ENCODE data around the gene KLC3.
A peak's percentile ranks its signal among the peaks of the same experiment; 100 is the strongest.

KLC3 gene

DNA sequence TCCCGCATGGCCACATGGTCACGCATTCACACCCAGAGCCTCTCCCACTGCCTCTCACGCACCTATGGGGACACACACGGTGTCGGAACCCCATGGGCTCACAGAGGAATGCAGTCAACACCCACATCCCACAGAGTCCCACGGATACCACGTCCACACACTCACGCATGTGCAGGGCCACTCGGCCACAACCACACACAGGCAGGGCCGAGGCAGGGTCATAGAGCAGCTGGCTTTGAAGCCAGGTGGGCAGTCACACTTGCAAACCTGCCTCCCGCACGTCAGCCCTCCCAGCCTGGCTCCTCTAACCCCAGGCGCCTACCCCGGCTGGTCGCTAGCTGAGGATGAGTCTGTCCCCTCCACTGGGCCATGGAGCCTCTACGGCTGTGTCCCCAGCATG is 21.7 kb downstream of the KLC3 start:
- FAIRE-seq, result no peak
- TF ChIP-seq POLR2AphosphoS5 (IDR thresholded peaks at IDR 0.05; ENCODE audit: low read depth, low read length) (no peak), POLR2A (IDR thresholded peaks at IDR 0.05; ENCODE audit: low read depth, low read length) (no peak), TAF1 (IDR thresholded peaks at IDR 0.05; ENCODE audit: borderline replicate concordance, low read depth, low read length) (no peak)
- peak; percentile 19 for DNase-seq (ENCODE audit: insufficient read length)

DNA sequence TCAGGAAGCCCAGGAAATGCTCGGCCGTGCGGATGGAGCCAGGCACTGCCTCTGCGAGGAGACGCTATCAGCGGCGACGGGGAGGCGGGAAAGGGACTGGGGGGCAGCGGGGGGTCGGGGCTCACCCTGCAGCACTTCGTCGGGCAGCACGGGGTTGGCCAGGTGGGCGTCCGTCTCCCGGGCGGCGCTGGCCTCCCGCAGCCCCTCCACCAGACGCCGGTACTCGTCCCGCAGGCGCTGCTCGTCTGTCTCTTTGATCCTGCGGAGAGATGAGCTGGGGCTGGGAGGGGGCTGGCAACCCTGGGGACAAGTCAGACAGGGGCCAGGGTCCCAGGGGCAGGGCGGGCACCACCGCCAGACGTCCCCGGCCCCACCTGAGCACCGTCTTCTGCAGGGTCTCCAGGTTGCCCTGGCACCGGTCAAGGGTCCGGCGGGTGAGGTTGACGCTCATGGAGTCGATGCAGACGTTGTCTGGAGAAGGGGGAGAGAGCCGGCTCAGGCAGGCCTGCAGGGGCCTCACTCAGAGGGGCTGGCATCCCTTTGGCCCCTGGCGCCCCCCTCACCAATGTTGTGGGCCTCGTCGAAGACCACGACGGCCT is 23.4 kb downstream of the KLC3 start:
- DNase-seq (ENCODE audit: insufficient read length) (peak; percentile 10), FAIRE-seq (no peak)
- TF ChIP-seq POLR2A (IDR thresholded peaks at IDR 0.05; ENCODE audit: low read depth, low read length), result no peak
- TF ChIP-seq POLR2AphosphoS5 (IDR thresholded peaks at IDR 0.05; ENCODE audit: low read depth, low read length), result no peak
- TF ChIP-seq TAF1 (IDR thresholded peaks at IDR 0.05; ENCODE audit: borderline replicate concordance, low read depth, low read length), result no peak

DNA sequence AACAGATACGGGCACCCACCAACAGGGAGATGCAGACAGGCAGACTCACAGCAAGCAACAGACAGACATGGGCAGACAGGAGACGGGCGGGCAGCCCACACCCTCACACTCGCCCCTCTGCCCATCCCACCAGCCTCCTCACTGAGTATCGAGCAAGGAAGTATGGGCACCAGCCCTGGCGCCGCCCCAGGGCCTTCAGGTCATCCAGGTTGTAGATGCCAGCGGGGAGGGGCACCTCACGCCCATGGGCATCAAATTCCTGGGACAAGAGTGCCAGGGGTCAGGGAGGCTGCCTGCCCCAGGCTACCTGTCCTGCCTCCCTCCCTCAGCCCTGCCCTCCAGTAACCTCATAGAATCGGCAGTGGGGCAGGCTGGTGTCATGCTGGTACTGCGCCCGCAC is 24.1 kb downstream of the KLC3 start:
- TF ChIP-seq TAF1 (IDR thresholded peaks at IDR 0.05; ENCODE audit: borderline replicate concordance, low read depth, low read length) (no peak), POLR2A (IDR thresholded peaks at IDR 0.05; ENCODE audit: low read depth, low read length) (no peak), POLR2AphosphoS5 (IDR thresholded peaks at IDR 0.05; ENCODE audit: low read depth, low read length) (no peak)
- FAIRE-seq (no peak), DNase-seq (ENCODE audit: insufficient read length) (no peak)

DNA sequence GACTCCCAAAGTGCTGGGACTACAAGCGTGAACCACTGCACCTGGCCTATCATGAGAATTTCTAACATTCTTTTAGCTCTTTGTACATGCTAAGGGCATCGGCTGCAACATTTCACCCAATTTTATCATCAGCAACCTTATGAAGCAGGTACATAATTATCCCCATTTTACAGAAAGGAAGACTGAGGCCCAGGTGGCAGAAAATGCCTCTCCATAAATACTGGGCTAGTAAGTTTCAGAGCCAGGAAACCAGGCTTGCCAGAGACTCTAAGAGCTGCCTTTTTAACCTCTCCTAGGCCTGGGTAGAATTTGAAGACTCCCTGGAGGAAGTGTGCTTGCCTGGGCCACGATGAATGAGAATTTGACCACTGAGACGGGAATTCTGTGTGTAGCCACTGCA is 27.6 kb downstream of the KLC3 start:
- FAIRE-seq (no peak), DNase-seq (ENCODE audit: insufficient read length) (no peak)
- no peak for TF ChIP-seq POLR2AphosphoS5 (IDR thresholded peaks at IDR 0.05; ENCODE audit: low read depth, low read length)
- TF ChIP-seq POLR2A (IDR thresholded peaks at IDR 0.05; ENCODE audit: low read depth, low read length), result no peak
- TF ChIP-seq TAF1 (IDR thresholded peaks at IDR 0.05; ENCODE audit: borderline replicate concordance, low read depth, low read length), result no peak

DNA sequence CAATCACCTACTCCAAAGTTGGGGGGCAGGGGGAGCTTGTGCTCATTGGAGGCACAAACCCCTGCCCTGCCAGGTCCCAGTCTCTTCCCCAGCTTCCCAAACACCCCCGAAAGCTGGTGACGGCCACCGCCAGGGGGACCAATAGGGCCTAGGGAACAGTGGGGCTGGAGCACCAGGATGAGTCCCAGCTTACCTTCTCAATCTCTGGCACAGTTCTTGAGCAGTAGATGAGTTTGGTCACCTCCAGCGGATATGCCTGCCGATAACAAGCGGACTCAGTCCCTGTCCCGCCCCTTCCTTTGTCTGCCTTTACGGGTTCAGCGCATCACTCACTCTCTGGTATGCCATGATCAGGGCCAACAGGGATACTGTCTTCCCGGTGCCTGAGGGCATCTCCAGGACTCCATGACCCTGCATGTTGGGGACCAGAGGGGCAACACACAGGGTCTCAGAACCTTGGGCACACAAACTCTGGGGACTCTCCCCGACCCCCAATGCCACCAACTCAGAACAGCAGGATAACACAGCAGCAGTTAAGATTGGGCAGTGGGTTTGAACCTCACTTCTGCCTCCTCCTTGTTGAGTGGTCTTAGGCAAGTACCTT is 28.3 kb downstream of the KLC3 start:
- DNase-seq (ENCODE audit: insufficient read length) (peak; percentile 9), FAIRE-seq (no peak)
- TF ChIP-seq POLR2AphosphoS5 (IDR thresholded peaks at IDR 0.05; ENCODE audit: low read depth, low read length) (no peak), TAF1 (IDR thresholded peaks at IDR 0.05; ENCODE audit: borderline replicate concordance, low read depth, low read length) (no peak), POLR2A (IDR thresholded peaks at IDR 0.05; ENCODE audit: low read depth, low read length) (no peak)

DNA sequence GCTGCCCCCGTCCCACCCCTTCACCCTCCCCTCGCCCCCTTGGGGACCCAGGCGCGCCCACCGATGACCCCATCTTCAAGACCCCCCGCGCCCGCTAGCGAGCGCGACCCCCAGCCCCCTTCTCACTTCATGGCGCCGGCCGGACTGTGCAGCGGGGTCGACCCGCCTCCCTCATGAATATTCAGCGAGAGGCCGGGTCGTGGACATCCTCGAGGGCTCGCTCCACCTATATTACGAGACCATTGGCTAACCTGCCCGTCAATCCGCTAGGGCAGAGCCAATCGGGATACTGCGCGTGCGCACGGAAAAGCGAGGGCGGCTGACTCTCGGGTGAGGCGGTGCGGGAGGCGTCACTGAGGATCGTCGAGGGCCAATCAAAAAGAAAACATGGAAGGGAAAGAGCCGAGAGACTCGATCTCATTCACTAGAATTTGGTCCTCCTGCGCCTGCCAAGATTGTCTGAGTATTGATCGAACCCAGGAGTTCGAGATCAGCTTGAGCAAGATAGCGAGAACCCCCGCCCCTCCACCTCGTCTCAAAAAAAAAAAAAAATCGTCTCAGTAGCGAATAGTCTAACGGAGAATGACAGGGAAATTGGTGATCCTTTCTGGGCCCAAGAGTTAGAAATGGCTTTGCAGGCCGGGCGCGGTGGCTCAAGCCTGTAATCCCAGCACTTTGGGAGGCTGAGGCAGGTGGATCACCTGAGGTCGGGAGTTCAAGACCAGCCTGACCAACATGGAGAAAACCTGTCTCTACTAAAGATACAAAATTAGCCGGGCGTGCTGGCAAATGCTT is 30.1 kb downstream of the KLC3 start, which contains the start of gene ERCC2:
Gene ERCC2 (minus strand): TSS at position 164 of the 795 bp plus-strand sequence. CDS start 33 bp downstream, at position 131.
- peak; percentile 95 for FAIRE-seq
- peak; percentile 100 for DNase-seq (ENCODE audit: insufficient read length)
- no peak for TF ChIP-seq POLR2AphosphoS5 (IDR thresholded peaks at IDR 0.05; ENCODE audit: low read depth, low read length)
- TF ChIP-seq POLR2A (IDR thresholded peaks at IDR 0.05; ENCODE audit: low read depth, low read length), result peak; percentile 59; the same call in 1 of the 2 replicates
- TF ChIP-seq TAF1 (IDR thresholded peaks at IDR 0.05; ENCODE audit: borderline replicate concordance, low read depth, low read length), result 0 out of 2 replicates have a peak, but pooled peaks have one; percentile 18

DNA sequence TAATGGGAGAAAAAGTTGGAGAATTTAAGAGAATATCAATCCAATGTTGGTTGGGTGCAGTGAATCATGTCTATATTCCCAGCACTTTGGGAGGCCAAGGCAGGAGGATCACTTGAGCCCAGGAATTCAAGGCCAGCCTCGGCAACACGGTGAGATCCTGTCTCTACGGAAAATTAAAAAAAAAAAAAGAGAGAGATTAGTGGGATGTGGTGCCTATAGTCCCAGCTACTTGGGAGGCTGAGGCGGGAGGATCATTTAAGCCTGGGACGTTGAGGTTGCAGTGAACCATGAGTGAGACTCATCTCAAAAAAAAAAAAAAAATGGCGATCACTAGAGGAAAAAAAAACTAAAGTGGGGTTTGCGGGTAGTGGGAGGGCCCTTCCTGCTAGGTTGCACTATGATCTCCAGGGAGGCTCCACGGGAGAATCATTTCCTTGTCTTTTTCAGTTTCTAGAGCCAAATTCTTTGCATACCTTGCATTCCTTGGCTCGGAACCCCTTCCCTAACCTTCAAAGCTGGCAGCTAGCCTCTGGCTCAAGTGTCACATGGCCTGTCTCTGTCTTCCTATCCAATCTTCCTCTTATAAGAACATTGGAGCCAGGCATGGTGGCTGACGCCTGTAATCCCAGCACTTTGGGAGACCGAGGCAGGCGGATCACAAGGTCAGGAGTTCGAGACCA is 35.6 kb downstream of the KLC3 start:
- FAIRE-seq (no peak), DNase-seq (ENCODE audit: insufficient read length) (no peak)
- no peak for TF ChIP-seq POLR2A (IDR thresholded peaks at IDR 0.05; ENCODE audit: low read depth, low read length)
- TF ChIP-seq TAF1 (IDR thresholded peaks at IDR 0.05; ENCODE audit: borderline replicate concordance, low read depth, low read length), result no peak
- no peak for TF ChIP-seq POLR2AphosphoS5 (IDR thresholded peaks at IDR 0.05; ENCODE audit: low read depth, low read length)

DNA sequence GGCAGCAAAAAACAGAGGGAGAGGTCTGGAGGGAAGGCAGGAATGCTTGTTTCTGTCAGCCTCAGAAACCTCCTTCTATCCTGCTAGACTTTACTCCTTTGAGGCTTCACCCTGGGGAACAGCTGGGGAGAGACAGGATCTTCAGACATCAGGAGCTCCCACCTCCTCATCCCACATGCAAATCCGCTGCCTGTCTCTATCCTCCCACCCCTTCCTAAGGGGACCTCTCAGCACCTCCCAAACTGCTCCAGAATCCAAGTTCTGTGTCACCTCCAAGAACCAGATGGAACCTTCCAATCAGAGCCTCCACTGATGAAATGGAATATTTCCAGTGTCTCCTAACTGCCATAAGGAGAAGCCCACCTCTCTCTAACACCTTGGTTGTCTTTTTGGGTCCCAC is 39.6 kb downstream of the KLC3 start:
- TF ChIP-seq POLR2AphosphoS5 (IDR thresholded peaks at IDR 0.05; ENCODE audit: low read depth, low read length) (no peak), POLR2A (IDR thresholded peaks at IDR 0.05; ENCODE audit: low read depth, low read length) (no peak), TAF1 (IDR thresholded peaks at IDR 0.05; ENCODE audit: borderline replicate concordance, low read depth, low read length) (no peak)
- no peak for FAIRE-seq
- DNase-seq (ENCODE audit: insufficient read length), result no peak

DNA sequence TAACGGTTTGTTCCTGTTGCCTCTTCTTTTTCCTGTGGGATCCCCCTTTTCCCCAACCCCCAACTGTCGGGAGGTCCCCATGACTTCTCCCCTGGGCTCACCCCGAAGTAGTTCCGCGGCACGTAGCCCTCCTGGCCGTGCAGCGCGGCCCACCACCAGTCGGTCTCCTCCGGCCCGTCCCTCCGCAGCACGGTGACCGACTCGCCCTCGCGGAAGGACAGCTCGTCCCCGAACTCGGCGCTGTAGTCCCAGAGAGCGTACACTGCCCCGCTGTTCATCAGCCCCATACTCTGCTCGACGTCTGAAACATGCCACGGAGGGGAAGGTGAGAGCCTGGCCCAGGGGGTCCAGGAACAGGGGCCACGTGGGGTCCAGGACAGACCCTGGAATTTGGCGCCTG is 41.9 kb downstream of the KLC3 start:
- DNase-seq (ENCODE audit: insufficient read length), result no peak
- FAIRE-seq, result no peak
- TF ChIP-seq POLR2AphosphoS5 (IDR thresholded peaks at IDR 0.05; ENCODE audit: low read depth, low read length), result no peak
- no peak for TF ChIP-seq POLR2A (IDR thresholded peaks at IDR 0.05; ENCODE audit: low read depth, low read length)
- no peak for TF ChIP-seq TAF1 (IDR thresholded peaks at IDR 0.05; ENCODE audit: borderline replicate concordance, low read depth, low read length)

DNA sequence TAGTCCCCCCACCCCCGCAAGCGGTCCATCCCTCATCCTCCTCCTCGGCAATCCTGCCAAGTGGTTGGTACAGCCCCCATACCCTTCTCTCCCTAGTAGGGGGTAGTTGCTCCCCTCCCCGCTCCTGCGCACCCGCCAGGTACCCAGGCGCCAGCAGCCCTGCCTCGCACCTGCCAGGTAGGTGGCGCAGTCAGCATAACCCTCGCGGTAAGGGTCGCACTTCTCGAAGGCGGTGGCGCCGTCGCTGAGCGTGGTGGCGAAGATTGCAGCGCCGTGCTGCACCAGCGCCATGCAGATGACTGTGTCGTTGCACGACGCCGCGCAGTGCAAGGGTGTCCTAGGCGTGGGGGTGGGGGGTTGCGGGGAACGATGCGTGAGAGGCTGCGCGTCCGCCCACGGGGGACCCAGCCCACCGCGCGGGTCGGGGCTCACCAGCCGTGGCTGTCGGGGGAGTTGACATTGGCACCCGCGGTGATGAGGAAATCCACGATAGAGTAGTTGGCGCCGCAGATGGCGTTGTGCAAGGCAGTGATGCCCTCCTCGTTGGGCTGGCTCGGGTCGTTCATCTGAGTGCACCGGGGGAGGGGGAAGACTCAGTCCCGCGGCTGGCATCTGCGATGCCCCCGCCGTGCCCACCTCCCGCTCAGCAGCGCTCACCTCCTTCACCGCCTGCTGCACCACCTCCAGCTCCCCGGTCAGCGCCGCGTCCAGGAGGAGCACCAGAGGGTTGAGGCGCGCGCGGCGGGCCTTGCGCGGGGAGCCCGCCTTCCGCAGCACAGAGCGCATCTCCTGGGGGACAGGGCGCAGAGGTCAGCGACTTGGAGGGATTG is 45.1 kb downstream of the KLC3 start:
- no peak for TF ChIP-seq POLR2A (IDR thresholded peaks at IDR 0.05; ENCODE audit: low read depth, low read length)
- no peak for TF ChIP-seq TAF1 (IDR thresholded peaks at IDR 0.05; ENCODE audit: borderline replicate concordance, low read depth, low read length)
- no peak for TF ChIP-seq POLR2AphosphoS5 (IDR thresholded peaks at IDR 0.05; ENCODE audit: low read depth, low read length)
- FAIRE-seq (no peak), DNase-seq (ENCODE audit: insufficient read length) (peak; percentile 7)
